Stimulated activated CD4-positive, alpha-beta T cell treated with anti-CD3 and anti-CD28 coated beads, Interleukin-12 subunit alpha, Interleukin-12 subunit beta, amount 100 ng/mL, for 4 hours (primary cell): ENCODE measurements around the gene KDELR1.

ENCODE experiments used
- DNase-seq: peaks from one replicate; pipeline ENCODE4 v3.0.0-alpha.2; 2020

Gene KDELR1

DNA sequence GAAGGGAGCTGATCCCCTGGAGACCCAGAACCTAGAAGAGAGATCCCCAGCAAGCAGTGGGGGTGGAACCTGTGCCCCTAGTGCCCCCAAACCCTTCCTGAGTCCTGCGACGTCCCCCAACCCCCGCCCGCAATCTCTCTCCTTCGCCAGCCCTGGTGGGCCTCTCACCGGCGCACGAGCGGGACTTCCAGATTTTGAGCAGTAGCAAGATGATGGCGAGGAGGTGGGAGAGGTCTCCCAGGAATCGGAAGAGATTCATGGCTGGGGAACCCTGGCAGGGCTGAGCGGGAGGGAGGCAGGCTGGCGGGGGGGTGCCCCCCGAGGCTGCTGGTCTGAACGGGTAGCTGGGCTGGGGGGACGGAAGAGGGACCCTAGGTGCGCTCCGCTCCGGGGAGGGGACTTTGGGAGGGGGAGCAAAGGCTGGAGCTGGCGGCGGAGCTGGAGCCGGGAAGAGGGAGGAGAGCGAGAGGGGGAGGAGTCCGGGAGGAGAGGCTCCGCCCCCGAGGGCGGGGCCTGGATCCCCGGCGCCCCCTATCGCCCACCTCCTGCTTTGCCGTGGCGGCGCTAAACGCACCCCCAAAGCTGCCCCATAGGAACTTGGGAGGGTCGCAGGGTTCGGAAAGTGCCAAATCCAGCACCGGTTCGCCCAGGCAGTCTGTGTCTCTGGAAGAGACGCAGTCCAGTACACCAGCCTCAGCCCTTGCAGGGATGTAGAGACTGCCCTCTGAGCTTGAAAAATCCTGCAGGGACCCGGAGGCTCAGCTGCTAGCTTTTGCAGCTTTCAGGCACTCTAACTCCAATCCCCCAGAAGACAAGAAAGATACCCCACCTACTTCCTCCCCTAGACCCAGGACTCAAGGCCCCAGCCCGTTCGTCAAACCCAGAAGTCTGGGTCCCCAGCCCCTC, at the start of gene KDELR1:
Gene KDELR1, minus strand, starts transcription at position 452 of the 906 bp plus-strand sequence. Its CDS starts 193 bp downstream, at position 259.
- DNase-seq: peak; percentile 72

- no peak for DNase-seq
These were observed 45.2 kb upstream of the KDELR1 start for GRCh38 chr19:48436586-48436985.

- no peak for DNase-seq
These were observed 42.0 kb upstream of the KDELR1 start for GRCh38 chr19:48433337-48433736.

- DNase-seq: no peak
These were observed 37.3 kb upstream of the KDELR1 start for GRCh38 chr19:48428670-48429069.

GRCh38 chr19:48424694-48425219, 33.4 kb upstream of the KDELR1 start:
- no peak for DNase-seq

DNA sequence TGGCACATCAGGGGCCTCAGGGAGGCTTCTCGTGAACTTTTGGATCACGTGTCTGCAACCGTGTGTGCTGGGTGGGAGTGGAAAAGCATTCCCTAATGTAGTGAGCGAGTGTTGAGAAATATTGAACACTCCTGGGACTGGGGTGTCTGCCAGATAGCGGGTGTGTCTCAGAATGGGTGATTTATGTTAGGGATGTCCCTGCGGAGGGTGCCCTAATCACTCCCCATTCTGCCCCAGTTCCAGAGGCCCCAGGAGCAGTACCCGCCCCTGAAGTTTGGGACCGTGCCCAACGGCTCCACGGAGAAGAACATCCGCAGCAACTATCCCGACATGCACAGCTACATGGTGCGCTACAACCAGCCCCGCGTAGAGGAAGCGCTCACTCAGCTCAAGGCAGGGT, 30.2 kb upstream of the KDELR1 start:
- DNase-seq: no peak

GRCh38 chr19:48419158-48419920, 28.0 kb upstream of the KDELR1 start:
- peak; percentile 56 for DNase-seq

DNA sequence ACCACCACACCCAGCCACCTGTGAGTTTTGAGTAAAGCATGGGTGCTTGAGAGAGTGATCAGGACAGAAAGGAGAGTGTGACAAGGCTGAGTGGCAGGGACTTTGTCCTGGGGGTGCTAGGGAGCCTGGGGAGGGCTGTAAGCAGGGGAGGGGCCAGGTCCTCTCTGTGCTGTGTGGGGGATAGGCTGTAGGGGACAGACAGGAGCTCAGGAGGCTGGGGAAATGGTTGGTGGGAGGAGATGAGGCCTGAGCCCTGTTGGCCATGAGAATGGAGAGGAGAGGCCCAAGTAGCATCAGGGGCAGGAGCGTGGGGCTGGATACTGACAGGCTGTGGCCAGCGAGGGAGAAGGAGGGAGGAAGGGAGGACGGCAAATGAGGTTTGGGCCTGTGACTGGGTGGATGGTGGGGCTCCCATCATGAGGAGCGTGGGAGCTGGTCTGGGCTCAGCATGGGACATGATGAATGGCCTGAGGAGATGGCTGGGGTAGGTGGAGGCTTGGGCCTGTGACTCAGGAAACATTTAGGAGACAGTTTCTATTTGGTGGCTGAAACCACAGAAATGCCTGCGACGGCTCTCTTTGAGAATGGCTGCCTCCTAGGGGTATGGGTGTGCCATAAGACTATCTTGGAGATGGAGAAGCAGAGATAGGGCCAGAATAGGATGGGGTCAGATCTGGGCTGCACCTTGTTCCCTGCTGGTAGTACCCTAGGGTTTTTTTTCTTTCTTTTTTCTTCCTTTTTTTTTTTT, 27.1 kb upstream of the KDELR1 start:
- DNase-seq: no peak

DNA sequence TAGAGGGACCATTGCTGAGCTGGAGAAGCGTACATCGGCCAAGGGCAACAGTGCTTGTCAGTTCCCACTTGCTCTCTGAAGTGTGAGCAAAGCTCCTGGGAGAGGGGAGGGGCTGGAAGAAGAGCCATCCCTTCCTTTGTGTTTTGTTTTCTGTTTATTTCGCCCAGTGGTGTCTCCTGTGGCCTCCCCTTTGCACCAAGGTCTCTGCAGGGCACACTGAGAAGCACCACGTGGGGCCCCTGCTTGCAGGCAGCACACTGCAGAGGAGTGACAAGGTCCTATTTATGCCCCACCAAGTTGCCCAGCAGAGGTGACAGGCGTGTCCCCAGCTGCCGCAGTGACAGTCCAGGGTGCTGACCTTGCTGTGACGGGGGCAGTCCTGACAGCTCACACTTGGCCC, 26.1 kb upstream of the KDELR1 start:
- DNase-seq: no peak

GRCh38 chr19:48415806-48416221, 24.5 kb upstream of the KDELR1 start:
- DNase-seq: no peak

- peak; percentile 58 for DNase-seq
These were observed 24.0 kb upstream of the KDELR1 start for GRCh38 chr19:48415395-48415794.

GRCh38 chr19:48413879-48414587, 22.7 kb upstream of the KDELR1 start:
- DNase-seq: no peak

DNA sequence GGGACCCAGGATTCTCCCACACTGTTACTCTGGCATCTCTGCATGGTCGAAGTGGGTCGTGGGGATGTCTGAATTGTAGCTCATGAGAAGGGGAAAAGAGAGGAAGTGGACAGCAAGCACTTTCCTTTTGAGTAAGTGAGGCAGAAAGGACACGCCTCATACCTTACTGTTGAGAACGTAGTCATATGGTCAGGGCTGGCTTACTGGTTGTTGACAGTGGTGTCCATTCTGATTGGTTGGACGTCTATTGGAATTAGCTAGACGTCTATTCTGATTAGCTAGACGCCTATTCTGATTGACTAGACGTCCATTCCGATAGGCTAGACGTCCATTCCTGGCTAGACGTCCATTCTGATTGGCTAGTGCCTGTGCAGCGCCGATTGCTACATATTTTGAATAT, 14.5 kb upstream of the KDELR1 start:
- DNase-seq: no peak

GRCh38 chr19:48405010-48405659, 13.8 kb upstream of the KDELR1 start:
- no peak for DNase-seq

GRCh38 chr19:48403606-48404005, 12.3 kb upstream of the KDELR1 start:
- no peak for DNase-seq

DNA sequence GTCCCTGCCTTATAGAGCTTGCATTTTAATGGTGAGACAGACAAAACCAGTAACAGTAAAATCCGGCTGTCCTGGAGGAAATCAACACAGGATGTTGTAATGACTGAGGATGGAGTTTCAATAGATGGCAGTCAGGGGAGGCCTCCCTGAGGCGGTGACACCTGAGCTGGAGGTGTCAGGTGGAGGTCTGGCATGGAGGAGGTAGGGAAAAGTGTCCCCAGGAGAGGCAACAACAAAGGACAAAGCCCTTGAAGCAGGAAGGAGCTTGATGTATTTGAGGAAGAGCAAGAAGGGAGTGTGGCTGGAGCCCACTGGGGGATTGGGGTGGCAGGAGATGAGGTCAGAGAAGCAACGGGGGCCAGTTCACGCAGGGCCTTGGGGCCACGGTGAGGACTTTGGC, 9.9 kb upstream of the KDELR1 start:
- DNase-seq: no peak

DNA sequence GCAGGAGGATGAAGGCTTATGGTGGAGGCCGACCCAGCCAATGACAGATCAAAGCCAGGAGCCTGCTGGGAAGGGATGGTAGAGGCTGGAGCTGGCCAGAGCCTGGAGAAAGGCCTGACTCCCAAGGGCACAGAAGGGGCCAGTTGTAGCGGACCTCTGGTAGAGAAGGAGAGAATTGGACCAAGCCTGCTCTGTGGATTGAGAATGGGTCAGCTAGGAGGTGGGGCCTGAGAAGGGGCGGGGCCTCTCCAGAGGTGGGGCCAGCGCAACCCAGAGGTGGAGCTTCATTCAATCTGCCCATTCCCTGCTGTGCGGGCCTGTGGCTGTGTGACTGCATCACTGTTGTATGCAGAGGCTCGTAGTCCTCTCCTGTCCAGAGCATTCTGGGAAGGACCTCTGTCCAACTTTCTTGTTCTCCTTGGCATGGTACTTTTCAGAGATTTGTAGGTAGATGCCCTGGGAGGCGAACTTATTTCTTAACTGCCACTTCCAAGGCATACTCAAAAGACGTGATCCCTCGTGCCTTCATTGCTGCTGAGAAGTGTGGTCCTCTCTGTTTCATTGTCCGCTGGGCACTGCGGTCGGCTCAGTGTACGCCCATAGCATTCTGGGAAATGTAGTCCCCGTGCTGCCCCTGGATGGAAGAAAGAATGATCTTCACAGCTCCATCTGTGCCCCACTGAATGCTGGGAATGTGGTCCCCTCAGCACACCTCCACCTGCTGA, 8.8 kb upstream of the KDELR1 start:
- DNase-seq: no peak

- peak; percentile 83 for DNase-seq
These were observed 7.3 kb upstream of the KDELR1 start for GRCh38 chr19:48398375-48399235.

GRCh38 chr19:48398102-48398374, 6.7 kb upstream of the KDELR1 start:
- no peak for DNase-seq
